Activated T-helper 17 cell treated with anti-CD3 and anti-CD28 coated beads, Interleukin-2, amount 50 U/mL, for 72 hours (primary cell): ENCODE data around the gene APBB2. TPM values are rescaled to one million over a fixed set of nuclear protein-coding genes. Genes with fewer than 3 reads are reported as not detected.

Experiments used
- ATAC-seq: fragments of 150-1000 bp; cut with Tn5 transposase; replicated peaks from 2 replicates; pipeline ENCODE4 v1.10.0; 2021; ENCODE audit warnings: mild to moderate bottlenecking, moderate library complexity
- H3K27ac Mint-ChIP-seq: one replicate; pipeline ENCODE4 v1.8.0; 2022; ENCODE audit warnings: mixed read lengths
- H3K27me3 Mint-ChIP-seq: one replicate; pipeline ENCODE4 v1.8.0; 2022; ENCODE audit warnings: mixed read lengths
- H3K36me3 Mint-ChIP-seq: one replicate; pipeline ENCODE4 v1.8.0; 2022; ENCODE audit warnings: low read depth, mild to moderate bottlenecking, mixed read lengths
- H3K4me1 Mint-ChIP-seq: one replicate; pipeline ENCODE4 v1.8.0; 2022; ENCODE audit warnings: mixed read lengths
- H3K4me3 Mint-ChIP-seq: one replicate; pipeline ENCODE4 v1.8.0; 2022; ENCODE audit warnings: mild to moderate bottlenecking, mixed read lengths
- H3K9me3 Mint-ChIP-seq: one replicate; pipeline ENCODE4 v1.8.0; 2022; ENCODE audit warnings: mixed read lengths
- total RNA-seq, 2 donors: library from RNA; stranded (reverse); gene quantifications; one replicate each; pipeline ENCODE4 v1.2.3, GENCODE V29; 2022

APBB2 gene
- total RNA-seq, 2 donors from 2014 or later, result 1.6 to 3.0 TPM

GRCh38 chr4:41209187-41209586, 5.2 kb downstream of the APBB2 start:
- Mint-ChIP-seq H3K4me1 (no peaks in the 10 kb centered on the region), H3K36me3 (no peaks in the 10 kb centered on the region), H3K4me3 (no peak overlapping the region), H3K27me3 (peaks cover 35% of the 10 kb centered on the region), H3K27ac (no peak overlapping the region), H3K9me3 (no peaks in the 10 kb centered on the region)
- no peak for ATAC-seq

GRCh38 chr4:41207291-41207831, 7.0 kb downstream of the APBB2 start:
- H3K36me3 Mint-ChIP-seq, result no peaks in the 10 kb centered on the region
- peak; percentile 56 for ATAC-seq
- peaks cover 30% of the 10 kb centered on the region for H3K27me3 Mint-ChIP-seq
- H3K9me3 Mint-ChIP-seq, result no peaks in the 10 kb centered on the region
- H3K4me3 Mint-ChIP-seq, result no peak overlapping the region
- H3K27ac Mint-ChIP-seq, result no peak overlapping the region
- H3K4me1 Mint-ChIP-seq, result no peaks in the 10 kb centered on the region

GRCh38 chr4:41205854-41206460, 8.4 kb downstream of the APBB2 start:
- Mint-ChIP-seq H3K27ac (no peak overlapping the region), H3K36me3 (no peaks in the 10 kb centered on the region), H3K9me3 (no peaks in the 10 kb centered on the region), H3K4me1 (no peaks in the 10 kb centered on the region), H3K4me3 (no peak overlapping the region), H3K27me3 (peaks cover 28% of the 10 kb centered on the region)
- no peak for ATAC-seq

GRCh38 chr4:41205130-41205529, 9.2 kb downstream of the APBB2 start:
- no peaks in the 10 kb centered on the region for H3K9me3 Mint-ChIP-seq
- no peak for ATAC-seq
- no peaks in the 10 kb centered on the region for H3K36me3 Mint-ChIP-seq
- H3K27ac Mint-ChIP-seq, result no peak overlapping the region
- H3K4me3 Mint-ChIP-seq, result no peak overlapping the region
- H3K4me1 Mint-ChIP-seq, result no peaks in the 10 kb centered on the region
- peaks cover 32% of the 10 kb centered on the region for H3K27me3 Mint-ChIP-seq

- Mint-ChIP-seq H3K27ac (no peak overlapping the region), H3K4me1 (no peaks in the 10 kb centered on the region), H3K36me3 (no peaks in the 10 kb centered on the region), H3K9me3 (no peaks in the 10 kb centered on the region), H3K27me3 (peaks cover 34% of the 10 kb centered on the region), H3K4me3 (no peak overlapping the region)
- no peak for ATAC-seq
Observed at GRCh38 chr4:41204400-41204978, 9.9 kb downstream of the APBB2 start.

- Mint-ChIP-seq H3K4me3 (no peak overlapping the region), H3K4me1 (no peaks in the 10 kb centered on the region), H3K36me3 (no peaks in the 10 kb centered on the region), H3K27ac (no peak overlapping the region), H3K9me3 (no peaks in the 10 kb centered on the region), H3K27me3 (peaks cover 29% of the 10 kb centered on the region)
- ATAC-seq, result no peak
Observed at GRCh38 chr4:41203841-41204240, 10.5 kb downstream of the APBB2 start.

- H3K27me3 Mint-ChIP-seq, result peaks cover 32% of the 10 kb centered on the region
- H3K4me3 Mint-ChIP-seq, result no peak overlapping the region
- H3K9me3 Mint-ChIP-seq, result no peaks in the 10 kb centered on the region
- no peaks in the 10 kb centered on the region for H3K4me1 Mint-ChIP-seq
- no peaks in the 10 kb centered on the region for H3K36me3 Mint-ChIP-seq
- ATAC-seq, result no peak
- H3K27ac Mint-ChIP-seq, result no peak overlapping the region
Observed at GRCh38 chr4:41202820-41203568, 11.3 kb downstream of the APBB2 start.

GRCh38 chr4:41202356-41202755, 12.0 kb downstream of the APBB2 start:
- ATAC-seq, result no peak
- Mint-ChIP-seq H3K4me3 (no peak overlapping the region), H3K9me3 (no peaks in the 10 kb centered on the region), H3K36me3 (no peaks in the 10 kb centered on the region), H3K27ac (no peak overlapping the region), H3K4me1 (no peaks in the 10 kb centered on the region), H3K27me3 (peaks cover 36% of the 10 kb centered on the region)

- Mint-ChIP-seq H3K4me3 (no peak overlapping the region), H3K4me1 (no peaks in the 10 kb centered on the region), H3K27ac (no peak overlapping the region), H3K27me3 (peaks cover 36% of the 10 kb centered on the region), H3K36me3 (no peaks in the 10 kb centered on the region), H3K9me3 (no peaks in the 10 kb centered on the region)
- no peak for ATAC-seq
Observed at GRCh38 chr4:41200486-41201017, 13.8 kb downstream of the APBB2 start.

- Mint-ChIP-seq H3K4me1 (no peaks in the 10 kb centered on the region), H3K27ac (no peak overlapping the region), H3K4me3 (no peak overlapping the region), H3K36me3 (no peaks in the 10 kb centered on the region), H3K9me3 (no peaks in the 10 kb centered on the region), H3K27me3 (peaks cover 42% of the 10 kb centered on the region)
- ATAC-seq, result no peak
Observed at GRCh38 chr4:41199788-41200187, 14.6 kb downstream of the APBB2 start.

- Mint-ChIP-seq H3K36me3 (no peaks in the 10 kb centered on the region), H3K4me1 (no peaks in the 10 kb centered on the region), H3K9me3 (no peaks in the 10 kb centered on the region), H3K27me3 (peaks cover 31% of the 10 kb centered on the region), H3K4me3 (no peak overlapping the region), H3K27ac (no peak overlapping the region)
- no peak for ATAC-seq
Observed at GRCh38 chr4:41197996-41198395, 16.3 kb downstream of the APBB2 start.

GRCh38 chr4:41197495-41197894, 16.8 kb downstream of the APBB2 start:
- Mint-ChIP-seq H3K27ac (no peak overlapping the region), H3K27me3 (peaks cover 31% of the 10 kb centered on the region), H3K4me3 (no peak overlapping the region), H3K9me3 (no peaks in the 10 kb centered on the region), H3K4me1 (no peaks in the 10 kb centered on the region), H3K36me3 (no peaks in the 10 kb centered on the region)
- no peak for ATAC-seq

GRCh38 chr4:41196633-41197332, 17.6 kb downstream of the APBB2 start:
- Mint-ChIP-seq H3K27me3 (peaks cover 26% of the 10 kb centered on the region), H3K4me3 (no peak overlapping the region), H3K36me3 (no peaks in the 10 kb centered on the region), H3K9me3 (no peaks in the 10 kb centered on the region), H3K27ac (no peak overlapping the region), H3K4me1 (no peaks in the 10 kb centered on the region)
- ATAC-seq, result no peak

- H3K27me3 Mint-ChIP-seq, result peaks cover 13% of the 10 kb centered on the region
- no peak for ATAC-seq
- no peak overlapping the region for H3K4me3 Mint-ChIP-seq
- no peak overlapping the region for H3K27ac Mint-ChIP-seq
- no peaks in the 10 kb centered on the region for H3K4me1 Mint-ChIP-seq
- H3K36me3 Mint-ChIP-seq, result no peaks in the 10 kb centered on the region
- no peaks in the 10 kb centered on the region for H3K9me3 Mint-ChIP-seq
Observed at GRCh38 chr4:41192136-41192535, 22.2 kb downstream of the APBB2 start.
